ENCODE measurements around the gene SUSD4.
"Not testable (repeated sequence)": the region's sequence is repeated elsewhere in the genome, so short reads cannot be mapped to it uniquely, and the experiment has no call there.

DNA sequence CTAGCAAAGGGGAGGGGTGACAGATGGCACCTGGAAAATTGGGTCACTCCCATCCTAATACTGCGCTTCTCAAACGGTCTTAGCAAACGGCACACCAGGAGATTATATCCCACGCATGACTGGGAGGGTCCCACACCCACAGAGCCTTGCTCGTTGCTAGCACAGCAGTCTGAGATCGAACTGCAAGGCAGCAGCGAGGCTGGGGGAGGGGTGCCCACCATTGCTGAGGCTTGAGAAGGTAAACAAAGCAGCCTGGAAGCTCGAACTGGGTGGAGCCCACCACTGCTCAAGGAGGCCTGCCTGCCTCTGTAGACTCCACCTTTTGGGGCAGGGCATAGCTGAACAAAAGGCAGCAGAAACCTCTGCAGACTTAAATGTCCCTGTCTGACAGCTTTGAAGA lies 85.7 kb downstream of the SUSD4 start:
- not testable (repeated sequence) for TF ChIP-seq NFRKB (IDR thresholded peaks at IDR 0.05; ENCODE audit: low read depth); SRF (CRISPR knock-in tag; IDR thresholded peaks at IDR 0.05); FOXK2 (conservative IDR thresholded peaks at IDR 0.05 in 1 of 2, IDR thresholded peaks at IDR 0.05 in 1 of 2; ENCODE audit: low read depth in 2 of 2); ZNF707 (CRISPR knock-in tag; conservative IDR thresholded peaks at IDR 0.05); MEF2D (tag; conservative IDR thresholded peaks at IDR 0.05; ENCODE audit: low read depth)

Data from K562 (cell line).